PC-9 (cell line): ENCODE results near the gene SCN8A. TPM values are rescaled to one million over a fixed set of nuclear protein-coding genes. Genes with fewer than 3 reads are reported as not detected.

Experiments
- BruUV-seq: library from RNA; stranded (reverse); fragments of 400-500 nt; replicated peaks from 2 replicates; lab custom pipeline; 2021; lab: Mats Ljungman, UMichigan
- CTCF ChIA-PET: fragments of 300-600 bp; sonication (Branson Sonifier 250); formaldehyde crosslinking; loops from one replicate; lab custom pipeline; 2022; ENCODE audit warnings: antibody characterized with exemption; lab: Charles Lee
- POLR2A ChIA-PET: fragments of 300-600 bp; sonication (Branson Sonifier 250); formaldehyde crosslinking; loops from one replicate; lab custom pipeline; 2022; ENCODE audit warnings: antibody characterized with exemption; ENCODE audit not compliant: unreplicated experiment; lab: Charles Lee
- DNase-seq, 2 experiments: peaks; one replicate each; pipeline versions ENCODE4 v3.0.0 to v3.0.0-alpha.2; 2015 to 2022; ENCODE audit warnings: mixed read lengths in 1 of 2
- H2AFZ ChIP-seq: fragments of 200-600 bp; sonication (generic); 2 replicates; pipeline ENCODE4 v1.8.1; 2017; ENCODE audit warnings: antibody characterized with exemption
- H3F3A ChIP-seq: fragments of 200-600 bp; sonication (generic); 2 replicates; pipeline ENCODE4 v1.8.1; 2017; ENCODE audit warnings: antibody characterized with exemption, mild to moderate bottlenecking, low read depth; ENCODE audit not compliant: insufficient read depth
- H3K27ac ChIP-seq: fragments of 200-600 bp; sonication (generic); 2 replicates; pipeline ENCODE4 v1.6.1; 2016; ENCODE audit warnings: mixed run types
- H3K27me3 ChIP-seq: fragments of 200-600 bp; sonication (generic); 2 replicates; pipeline ENCODE4 v1.6.1; 2016; ENCODE audit warnings: low read depth, mixed run types; ENCODE audit not compliant: insufficient read depth
- H3K36me3 ChIP-seq: fragments of 200-600 bp; sonication (generic); 2 replicates; pipeline ENCODE4 v1.6.1; 2016; ENCODE audit warnings: low read depth, mixed run types
- H3K4me1 ChIP-seq: fragments of 200-600 bp; sonication (generic); replicated peaks from 2 replicates; pipeline ENCODE4 v1.6.1; 2016; ENCODE audit warnings: mixed run types; ENCODE audit not compliant: insufficient read depth
- H3K4me2 ChIP-seq: fragments of 200-600 bp; sonication (generic); 2 replicates; pipeline ENCODE4 v1.6.1; 2017; ENCODE audit warnings: mixed run types
- H3K4me3 ChIP-seq: fragments of 200-600 bp; sonication (generic); 2 replicates; pipeline ENCODE4 v1.6.1; 2016; ENCODE audit warnings: mixed run types
- H3K79me2 ChIP-seq: fragments of 200-600 bp; sonication (generic); 2 replicates; pipeline ENCODE4 v1.6.1; 2017; ENCODE audit warnings: low read depth, mixed run types
- H3K9me2 ChIP-seq: fragments of 200-600 bp; sonication (generic); 2 replicates; pipeline ENCODE4 v1.8.1; 2017; ENCODE audit warnings: mild to moderate bottlenecking; ENCODE audit not compliant: insufficient read depth
- H3K9me3 ChIP-seq: fragments of 200-600 bp; sonication (generic); 2 replicates; pipeline ENCODE4 v1.8.1; 2016; ENCODE audit warnings: low read depth; ENCODE audit not compliant: insufficient read depth
- H4K20me1 ChIP-seq: fragments of 200-600 bp; sonication (generic); 2 replicates; pipeline ENCODE4 v1.8.1; 2017; ENCODE audit not compliant: insufficient read depth
- EZH2 ChIP-seq: fragments of 200-600 bp; sonication (generic); IDR thresholded peaks from 2 replicates; pipeline ENCODE4 v1.8.0; 2017; ENCODE audit warnings: antibody characterized with exemption, low read depth
- intact Hi-C: fragments of 100-400 bp; cut with micrococcal nuclease; formaldehyde crosslinking; loops from one replicate; pipeline ENCODE4 v1.10.0; 2022; ENCODE audit not compliant: unreplicated experiment
- total RNA-seq: library from RNA; stranded (reverse); gene quantifications from 2 replicates; pipeline ENCODE4 v1.2.3, GENCODE V29; 2021
- TF ChIP-seq, protein P1 (sequence below): fragments of 200-600 bp; sonication (generic); conservative IDR thresholded peaks from 2 replicates; pipeline ENCODE4 v1.6.1; 2017; ENCODE audit warnings: mixed run types, antibody characterized with exemption, mild to moderate bottlenecking, moderate library complexity

The SCN8A gene
- total RNA-seq, 1 experiment from 2014 or later = 0.17 TPM

- intact Hi-C loops = no loop called here
- Histone ChIP-seq H3F3A (no peaks in the 10 kb centered on the region), H3K4me2 (no peak overlapping the region), H3K4me3 (no peak overlapping the region), H3K9me2 (no peaks in the 10 kb centered on the region), H4K20me1 (no peaks in the 10 kb centered on the region), H3K27me3 (peaks cover 75% of the 10 kb centered on the region), H3K36me3 (no peaks in the 10 kb centered on the region), H3K27ac (no peak overlapping the region), H3K4me1 (no peaks in the 10 kb centered on the region), H3K9me3 (no peaks in the 10 kb centered on the region), H3K79me2 (no peaks in the 10 kb centered on the region), H2AFZ (no peak overlapping the region)
- CTCF ChIA-PET = no interaction called here
- DNase-seq = no peak
- no peak for TF ChIP-seq EZH2
- TF ChIP-seq, protein P1, sequence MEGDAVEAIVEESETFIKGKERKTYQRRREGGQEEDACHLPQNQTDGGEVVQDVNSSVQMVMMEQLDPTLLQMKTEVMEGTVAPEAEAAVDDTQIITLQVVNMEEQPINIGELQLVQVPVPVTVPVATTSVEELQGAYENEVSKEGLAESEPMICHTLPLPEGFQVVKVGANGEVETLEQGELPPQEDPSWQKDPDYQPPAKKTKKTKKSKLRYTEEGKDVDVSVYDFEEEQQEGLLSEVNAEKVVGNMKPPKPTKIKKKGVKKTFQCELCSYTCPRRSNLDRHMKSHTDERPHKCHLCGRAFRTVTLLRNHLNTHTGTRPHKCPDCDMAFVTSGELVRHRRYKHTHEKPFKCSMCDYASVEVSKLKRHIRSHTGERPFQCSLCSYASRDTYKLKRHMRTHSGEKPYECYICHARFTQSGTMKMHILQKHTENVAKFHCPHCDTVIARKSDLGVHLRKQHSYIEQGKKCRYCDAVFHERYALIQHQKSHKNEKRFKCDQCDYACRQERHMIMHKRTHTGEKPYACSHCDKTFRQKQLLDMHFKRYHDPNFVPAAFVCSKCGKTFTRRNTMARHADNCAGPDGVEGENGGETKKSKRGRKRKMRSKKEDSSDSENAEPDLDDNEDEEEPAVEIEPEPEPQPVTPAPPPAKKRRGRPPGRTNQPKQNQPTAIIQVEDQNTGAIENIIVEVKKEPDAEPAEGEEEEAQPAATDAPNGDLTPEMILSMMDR = no peak
- no TSS peak for BruUV-seq
- POLR2A ChIA-PET = no interaction called here
These were observed 149.5 kb downstream of the SCN8A start for GRCh38 chr12:51740536-51740935.

DNA sequence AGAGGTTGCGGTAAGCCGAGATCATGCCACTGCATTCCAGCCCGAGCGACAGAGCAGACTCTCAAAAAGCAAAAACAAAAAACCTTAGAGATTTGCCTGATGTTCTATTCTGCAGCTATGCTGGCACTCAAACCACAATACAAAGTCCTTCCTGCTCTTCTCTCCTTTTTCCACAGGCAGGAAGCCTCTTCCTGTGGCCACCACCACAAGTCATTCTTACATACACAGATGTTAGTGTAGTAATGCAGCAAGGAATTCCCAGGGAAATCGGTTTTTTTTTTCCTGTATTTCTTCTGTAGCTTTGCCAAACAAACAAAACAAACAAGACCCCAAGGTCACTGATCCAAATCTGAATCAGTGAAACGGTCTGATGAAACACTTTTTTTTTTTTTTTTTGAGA is 153.2 kb downstream of the SCN8A start:
- CTCF ChIA-PET = no interaction called here
- BruUV-seq = no TSS peak
- no peaks in the 10 kb centered on the region for H3K9me3 ChIP-seq
- H3K27me3 ChIP-seq = peaks cover 67% of the 10 kb centered on the region
- H3K4me3 ChIP-seq = no peak overlapping the region
- H4K20me1 ChIP-seq = no peaks in the 10 kb centered on the region
- no peaks in the 10 kb centered on the region for H3K4me1 ChIP-seq
- no peak for DNase-seq
- no peaks in the 10 kb centered on the region for H3K36me3 ChIP-seq
- TF ChIP-seq, protein P1 = no peak
- TF ChIP-seq EZH2 = no peak
- no peak overlapping the region for H3K4me2 ChIP-seq
- POLR2A ChIA-PET = no interaction called here
- no peak overlapping the region for H3K27ac ChIP-seq
- H3K9me2 ChIP-seq = no peaks in the 10 kb centered on the region
- no peak overlapping the region for H2AFZ ChIP-seq
- H3F3A ChIP-seq = no peaks in the 10 kb centered on the region
- no peaks in the 10 kb centered on the region for H3K79me2 ChIP-seq
- intact Hi-C loops = no loop called here

DNA sequence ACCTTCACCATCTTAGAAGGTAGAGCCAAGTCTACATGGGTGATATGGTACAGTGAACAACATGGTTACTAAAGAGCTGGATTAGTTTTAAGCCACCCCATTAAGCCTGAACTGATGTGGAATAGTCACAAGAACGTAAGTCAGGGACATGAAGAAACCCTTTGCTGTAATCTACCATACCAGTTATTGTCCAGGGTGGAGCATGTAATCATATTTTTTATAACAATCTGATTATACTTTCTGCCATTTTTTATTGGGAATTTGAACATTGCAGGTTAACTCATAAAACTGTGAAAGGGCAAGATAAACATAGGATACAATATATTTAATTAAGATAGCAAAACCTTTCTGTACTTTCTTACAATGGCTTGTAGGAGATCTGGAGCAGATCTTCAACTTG is 153.9 kb downstream of the SCN8A start:
- Histone ChIP-seq H3K4me3 (no peak overlapping the region), H3K9me3 (no peaks in the 10 kb centered on the region), H3K27me3 (peaks cover 61% of the 10 kb centered on the region), H3K4me1 (no peaks in the 10 kb centered on the region), H3K4me2 (no peak overlapping the region), H3K27ac (no peak overlapping the region), H3K79me2 (no peaks in the 10 kb centered on the region), H3F3A (no peaks in the 10 kb centered on the region), H3K9me2 (no peaks in the 10 kb centered on the region), H2AFZ (no peak overlapping the region), H4K20me1 (no peaks in the 10 kb centered on the region), H3K36me3 (no peaks in the 10 kb centered on the region)
- ChIA-PET CTCF (no interaction called here), POLR2A (no interaction called here)
- BruUV-seq = no TSS peak
- intact Hi-C loops = no loop called here
- TF ChIP-seq EZH2 = no peak
- TF ChIP-seq, protein P1 = no peak
- DNase-seq = no peak
